Measurements from ENCODE around the gene TXNL4A.

The TXNL4A gene

GRCh38 chr18:79958981-79959380 lies 29.4 kb downstream of the TXNL4A start:
- H3K4me1 ChIP-seq, result peaks cover 0 to 7% (median under 1%) of the 10 kb centered on the region in 4 donors
- no peak for TF ChIP-seq CTCF (IDR thresholded peaks at IDR 0.05)
- H3K27ac ChIP-seq, result no peak overlapping the region
- intact Hi-C loops (cut with DNase I; ENCODE audit: low total_unique reads), result loop anchor here (10.0 kb wide), 2 partner anchors 76 to 146 kb away; partner anchors contain the start of genes ADNP2 and RBFA
- no peak overlapping the region for H3K4me3 ChIP-seq
- peaks cover 0 to 13% of the 10 kb centered on the region in 2 donors for H3K27me3 ChIP-seq
- DNase-seq, result no peak
- H3K9me3 ChIP-seq, result no peaks in the 10 kb centered on the region
- no peaks in the 10 kb centered on the region for H3K36me3 ChIP-seq

GRCh38 chr18:79956276-79956675 lies 32.1 kb downstream of the TXNL4A start:
- Histone ChIP-seq H3K27ac (no peak overlapping the region), H3K4me3 (no peak overlapping the region), H3K27me3 (peaks cover 0 to 2% of the 10 kb centered on the region in 2 donors), H3K9me3 (no peaks in the 10 kb centered on the region), H3K36me3 (no peaks in the 10 kb centered on the region), H3K4me1 (peaks cover 0 to 11% (median 7%) of the 10 kb centered on the region in 4 donors)
- TF ChIP-seq CTCF (IDR thresholded peaks at IDR 0.05), result no peak
- DNase-seq, result no peak
- intact Hi-C loops (cut with DNase I; ENCODE audit: low total_unique reads), result loop anchor here (10.0 kb wide), 2 partner anchors 79 to 149 kb away; partner anchors contain the start of genes ADNP2 and RBFA

GRCh38 chr18:79955302-79956075 lies 32.9 kb downstream of the TXNL4A start:
- peak in 1 of 2 donors; percentile 11 for DNase-seq
- Histone ChIP-seq H3K4me3 (no peak overlapping the region), H3K27me3 (no peaks in the 10 kb centered on the region), H3K4me1 (peaks cover 1 to 11% (median 8%) of the 10 kb centered on the region in 4 donors), H3K27ac (no peak overlapping the region), H3K36me3 (no peaks in the 10 kb centered on the region), H3K9me3 (no peaks in the 10 kb centered on the region)
- no peak for TF ChIP-seq CTCF (IDR thresholded peaks at IDR 0.05)
- intact Hi-C loops (cut with DNase I; ENCODE audit: low total_unique reads), result loop anchor here (10.0 kb wide), 2 partner anchors 79 to 149 kb away; partner anchors contain the start of genes ADNP2 and RBFA

- Histone ChIP-seq H3K27me3 (no peaks in the 10 kb centered on the region), H3K4me1 (peaks cover 7 to 18% (median 15%) of the 10 kb centered on the region in 4 donors), H3K27ac (no peak overlapping the region), H3K9me3 (no peaks in the 10 kb centered on the region), H3K4me3 (no peak overlapping the region), H3K36me3 (no peaks in the 10 kb centered on the region)
- no peak for TF ChIP-seq CTCF (IDR thresholded peaks at IDR 0.05)
- DNase-seq, result peak in 1 of 2 donors; percentile 59
- intact Hi-C loops (cut with DNase I; ENCODE audit: low total_unique reads), result loop anchor here (5.0 to 10.0 kb wide), 3 partner anchors 33 to 150 kb away; partner anchors contain the start of genes ADNP2, RBFA and TXNL4A
These were observed 33.6 kb downstream of the TXNL4A start for GRCh38 chr18:79954791-79955190.

- Histone ChIP-seq H3K36me3 (no peaks in the 10 kb centered on the region), H3K9me3 (no peaks in the 10 kb centered on the region), H3K27me3 (no peaks in the 10 kb centered on the region), H3K4me1 (peaks cover 7 to 25% (median 21%) of the 10 kb centered on the region in 4 donors), H3K27ac (no peak overlapping the region), H3K4me3 (no peak overlapping the region)
- no peak for TF ChIP-seq CTCF (IDR thresholded peaks at IDR 0.05)
- intact Hi-C loops (cut with DNase I; ENCODE audit: low total_unique reads), result loop anchor here (5.0 to 10.0 kb wide), 3 partner anchors 33 to 151 kb away; partner anchors contain the start of genes ADNP2, RBFA and TXNL4A
- peak in 1 of 2 donors; percentile 56 for DNase-seq
These were observed 34.3 kb downstream of the TXNL4A start for GRCh38 chr18:79953971-79954651.
